Esophagus muscularis mucosa (tissue), 3 donors: ENCODE measurements around the gene PRSS48.
A peak's percentile ranks its signal among the peaks of the same experiment; 100 is the strongest.

Experiments used
- CTCF ChIP-seq, 3 experiments: fragments of 200-600 bp in 2 of 3; fragments of 450-650 bp in 1 of 3; sonication (generic) in 2 of 3; IDR thresholded peaks; one replicate each; pipeline ENCODE4 v1.5.1; 2017 to 2019; ENCODE audit warnings: antibody characterized with exemption in 3 of 3, mild to moderate bottlenecking in 2 of 3, moderate library complexity in 1 of 3
- POLR2A ChIP-seq: fragments of 450-650 bp; IDR thresholded peaks from one replicate; pipeline ENCODE4 v1.6.1; 2017; ENCODE audit warnings: antibody characterized with exemption, moderate library complexity, mild to moderate bottlenecking, low read depth
- POLR2AphosphoS5 ChIP-seq, 2 donors: sonication (generic); formaldehyde crosslinking; IDR thresholded peaks; one replicate each; pipeline ENCODE4 v1.6.1; 2017; ENCODE audit warnings: antibody characterized with exemption in 2 of 2

- TF ChIP-seq CTCF (IDR thresholded peaks at IDR 0.05) = peak; percentile 51 to 72 (median 58)
- no peak for TF ChIP-seq POLR2AphosphoS5 (IDR thresholded peaks at IDR 0.05)
- TF ChIP-seq POLR2A = no peak
Observed at GRCh38 chr4:151276787-151277562, at the start of gene PRSS48.
